Ascending aorta (tissue), 2 donors: ENCODE data around the gene THAP4. TPM values are rescaled to one million over a fixed set of nuclear protein-coding genes. Genes with fewer than 3 reads are reported as not detected.
"Not testable (repeated sequence)": the region's sequence is repeated elsewhere in the genome, so short reads cannot be mapped to it uniquely, and the experiment has no call there.

Experiments used
- DNase-seq, 2 donors: peaks; one replicate each; pipeline ENCODE4 v3.0.0-alpha.2; 2019; ENCODE audit warnings: low spot score in 2 of 2
- H3K27ac ChIP-seq, 2 donors: fragments of 200-600 bp; sonication (generic); one replicate each; pipeline ENCODE4 v1.5.1; 2016 to 2017; ENCODE audit warnings: mild to moderate bottlenecking in 1 of 2
- H3K27me3 ChIP-seq: fragments of 200-600 bp; sonication (generic); one replicate; pipeline ENCODE4 v1.5.1; 2017
- H3K36me3 ChIP-seq, 2 donors: fragments of 200-600 bp; sonication (generic); one replicate each; pipeline ENCODE4 v1.5.1; 2016
- H3K4me1 ChIP-seq, 2 donors: fragments of 200-600 bp; sonication (generic); one replicate each; pipeline ENCODE4 v1.5.1; 2016 to 2017; ENCODE audit warnings: mild to moderate bottlenecking in 1 of 2
- H3K4me3 ChIP-seq, 2 donors: fragments of 200-600 bp; sonication (generic); one replicate each; pipeline ENCODE4 v1.5.1; 2016 to 2017; ENCODE audit warnings: mild to moderate bottlenecking in 1 of 2
- H3K9me3 ChIP-seq, 2 donors: fragments of 200-600 bp; sonication (generic); one replicate each; pipeline ENCODE4 v1.5.1; 2016
- intact Hi-C: fragments of 100-400 bp; cut with DNase I; formaldehyde crosslinking; loops from one replicate; pipeline ENCODE4 v1.15.1; 2023
- total RNA-seq: library from RNA; depleted of rRNA; stranded (reverse); fragments of >200 nt; gene quantifications from one replicate; pipeline ENCODE4 v1.1.0, GENCODE V29; 2016
- TF ChIP-seq, protein P1 (sequence below), 3 experiments: fragments of 200-600 bp in 2 of 3; fragments of 450-650 bp in 1 of 3; sonication (generic) in 2 of 3; IDR thresholded peaks; one replicate each; pipeline ENCODE4 v1.5.1; 2016 to 2019; ENCODE audit warnings: antibody characterized with exemption in 3 of 3, mild to moderate bottlenecking in 1 of 3, moderate library complexity in 1 of 3

The THAP4 gene
- total RNA-seq, 1 donor from 2014 or later, result 80.8 TPM

DNA sequence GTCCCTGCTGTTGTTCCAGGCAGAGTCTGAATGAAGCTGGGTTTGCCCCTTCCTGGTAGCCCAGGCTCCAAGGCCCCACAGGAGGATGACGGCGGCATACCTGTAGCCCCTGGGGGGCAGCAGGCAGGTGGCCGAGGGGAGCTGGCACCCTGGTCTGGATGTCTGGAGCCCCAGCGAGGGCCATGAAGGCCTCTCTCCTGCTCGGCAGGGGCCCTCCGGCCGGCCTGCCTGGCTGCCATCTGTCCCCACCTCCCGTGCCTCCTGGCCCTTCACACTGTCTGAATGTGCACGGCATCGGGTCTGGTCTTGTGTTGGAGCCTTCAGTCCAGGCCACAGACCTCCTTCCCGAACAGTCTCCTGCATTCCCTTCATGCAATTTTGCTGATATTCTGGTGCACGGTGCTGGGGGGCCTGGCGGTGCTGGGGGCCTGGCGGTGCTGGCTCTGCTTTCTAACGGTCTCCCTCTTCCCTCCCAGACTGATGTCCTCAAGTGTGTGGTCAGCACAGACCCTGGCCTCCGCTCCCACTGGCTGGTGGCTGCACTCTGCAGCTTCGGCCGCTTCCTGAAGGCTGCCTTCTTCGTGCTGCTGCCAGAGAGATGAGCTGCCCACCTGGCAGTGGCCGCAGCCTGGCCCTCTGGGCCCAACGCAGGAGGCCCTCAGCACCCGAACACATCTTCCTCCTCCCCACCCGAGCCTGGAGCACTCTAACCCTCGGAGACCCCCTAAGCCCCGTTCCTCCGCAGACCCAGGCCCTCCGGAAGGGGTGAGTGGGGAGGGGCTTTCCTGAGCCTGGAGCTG lies 64.9 kb downstream of the THAP4 start:
- TF ChIP-seq, protein P1, sequence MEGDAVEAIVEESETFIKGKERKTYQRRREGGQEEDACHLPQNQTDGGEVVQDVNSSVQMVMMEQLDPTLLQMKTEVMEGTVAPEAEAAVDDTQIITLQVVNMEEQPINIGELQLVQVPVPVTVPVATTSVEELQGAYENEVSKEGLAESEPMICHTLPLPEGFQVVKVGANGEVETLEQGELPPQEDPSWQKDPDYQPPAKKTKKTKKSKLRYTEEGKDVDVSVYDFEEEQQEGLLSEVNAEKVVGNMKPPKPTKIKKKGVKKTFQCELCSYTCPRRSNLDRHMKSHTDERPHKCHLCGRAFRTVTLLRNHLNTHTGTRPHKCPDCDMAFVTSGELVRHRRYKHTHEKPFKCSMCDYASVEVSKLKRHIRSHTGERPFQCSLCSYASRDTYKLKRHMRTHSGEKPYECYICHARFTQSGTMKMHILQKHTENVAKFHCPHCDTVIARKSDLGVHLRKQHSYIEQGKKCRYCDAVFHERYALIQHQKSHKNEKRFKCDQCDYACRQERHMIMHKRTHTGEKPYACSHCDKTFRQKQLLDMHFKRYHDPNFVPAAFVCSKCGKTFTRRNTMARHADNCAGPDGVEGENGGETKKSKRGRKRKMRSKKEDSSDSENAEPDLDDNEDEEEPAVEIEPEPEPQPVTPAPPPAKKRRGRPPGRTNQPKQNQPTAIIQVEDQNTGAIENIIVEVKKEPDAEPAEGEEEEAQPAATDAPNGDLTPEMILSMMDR (IDR thresholded peaks at IDR 0.05), result no peak
- H3K4me3 ChIP-seq, result no peak overlapping the region
- no peak overlapping the region for H3K27ac ChIP-seq
- no peaks in the 10 kb centered on the region for H3K27me3 ChIP-seq
- intact Hi-C loops, result no loop called here
- peaks cover 16 to 18% of the 10 kb centered on the region in 2 donors for H3K36me3 ChIP-seq
- H3K9me3 ChIP-seq, result no peaks in the 10 kb centered on the region
- no peaks in the 10 kb centered on the region for H3K4me1 ChIP-seq
- DNase-seq, result no peak

DNA sequence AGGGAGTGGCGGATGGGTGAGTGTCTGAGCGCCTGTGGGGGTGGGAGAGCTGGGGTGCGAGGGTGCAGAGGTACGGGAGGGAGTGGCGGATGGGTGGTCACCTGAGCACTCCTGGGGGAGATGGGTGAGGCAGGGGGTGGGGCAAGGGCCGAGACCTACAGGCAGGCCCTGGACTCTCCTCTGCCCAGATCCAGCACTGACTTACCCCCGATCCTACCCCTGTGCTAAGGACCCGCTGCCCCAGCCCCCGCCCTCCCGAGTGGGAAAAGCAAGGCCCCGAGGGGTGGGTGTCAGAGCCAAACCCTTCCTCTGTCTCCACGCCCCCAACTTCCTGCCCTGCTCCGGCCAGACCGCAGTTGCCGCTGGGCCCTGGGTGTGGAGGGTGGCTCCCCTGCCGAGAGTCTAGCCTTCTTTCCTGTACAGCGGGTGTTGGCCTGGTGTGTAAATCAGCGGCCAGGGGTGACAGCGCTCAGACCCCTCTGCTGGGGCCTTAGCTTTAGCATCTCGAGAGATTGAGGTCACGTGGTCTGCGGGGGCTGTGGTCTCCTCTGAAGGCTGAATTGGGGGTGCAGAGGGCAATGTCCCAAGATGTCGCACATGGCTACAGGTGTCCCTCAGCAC lies 65.9 kb downstream of the THAP4 start:
- TF ChIP-seq, protein P1 (IDR thresholded peaks at IDR 0.05), result no peak
- intact Hi-C loops, result no loop called here
- Histone ChIP-seq H3K27me3 (no peaks in the 10 kb centered on the region), H3K4me1 (no peaks in the 10 kb centered on the region), H3K9me3 (no peaks in the 10 kb centered on the region), H3K36me3 (peaks cover 16 to 18% of the 10 kb centered on the region in 2 donors), H3K4me3 (no peak overlapping the region), H3K27ac (no peak overlapping the region)
- DNase-seq, result no peak

DNA sequence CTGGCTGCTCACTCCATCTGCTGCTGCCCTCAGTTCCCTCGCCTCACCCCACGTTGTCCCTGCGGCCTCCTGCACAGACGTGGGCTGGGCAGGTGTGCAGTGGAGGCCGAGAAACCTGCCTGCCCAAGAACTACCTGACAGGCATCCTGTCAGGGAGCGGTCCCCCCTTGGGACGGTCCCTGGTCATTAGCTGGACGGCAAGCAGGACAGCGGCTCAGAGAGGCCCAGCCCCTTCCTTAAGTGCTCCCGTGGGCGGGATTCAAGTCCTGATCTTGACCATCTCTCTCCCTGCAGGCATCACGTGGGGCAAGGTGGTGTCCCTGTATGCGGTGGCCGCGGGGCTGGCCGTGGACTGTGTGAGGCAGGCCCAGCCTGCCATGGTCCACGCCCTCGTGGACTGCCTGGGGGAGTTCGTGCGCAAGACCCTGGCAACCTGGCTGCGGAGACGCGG lies 67.1 kb downstream of the THAP4 start:
- H3K27ac ChIP-seq, result no peak overlapping the region
- no peaks in the 10 kb centered on the region for H3K4me1 ChIP-seq
- no peaks in the 10 kb centered on the region for H3K9me3 ChIP-seq
- H3K36me3 ChIP-seq, result peaks cover 16 to 18% of the 10 kb centered on the region in 2 donors
- intact Hi-C loops, result no loop called here
- TF ChIP-seq, protein P1 (IDR thresholded peaks at IDR 0.05), result no peak
- no peak for DNase-seq
- no peaks in the 10 kb centered on the region for H3K27me3 ChIP-seq
- no peak overlapping the region for H3K4me3 ChIP-seq

DNA sequence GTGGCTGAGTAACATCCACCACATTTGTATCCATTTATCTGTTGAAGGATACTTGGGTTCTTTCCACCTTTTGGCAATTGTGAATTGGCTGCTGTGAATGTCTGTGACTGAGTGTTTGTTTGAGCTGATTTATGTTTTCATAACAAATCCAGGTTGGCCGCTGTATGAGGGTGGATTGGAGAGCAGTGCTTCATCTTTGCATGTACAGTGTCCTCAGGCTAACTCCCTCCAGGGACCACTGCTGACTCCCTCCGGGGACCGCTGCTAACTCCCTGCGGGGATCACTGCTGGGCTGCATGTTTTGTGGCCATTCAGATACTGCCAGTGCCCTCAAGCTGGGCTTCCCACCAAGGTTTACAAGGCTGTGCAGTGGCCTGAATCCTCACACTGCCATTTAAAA lies 68.2 kb downstream of the THAP4 start:
- intact Hi-C loops, result no loop called here
- H3K9me3 ChIP-seq, result no peaks in the 10 kb centered on the region
- H3K36me3 ChIP-seq, result peaks cover 14% of the 10 kb centered on the region in 2 donors
- TF ChIP-seq, protein P1 (IDR thresholded peaks at IDR 0.05), result no peak
- no peaks in the 10 kb centered on the region for H3K4me1 ChIP-seq
- no peaks in the 10 kb centered on the region for H3K27me3 ChIP-seq
- no peak overlapping the region for H3K27ac ChIP-seq
- H3K4me3 ChIP-seq, result no peak overlapping the region
- DNase-seq, result no peak

DNA sequence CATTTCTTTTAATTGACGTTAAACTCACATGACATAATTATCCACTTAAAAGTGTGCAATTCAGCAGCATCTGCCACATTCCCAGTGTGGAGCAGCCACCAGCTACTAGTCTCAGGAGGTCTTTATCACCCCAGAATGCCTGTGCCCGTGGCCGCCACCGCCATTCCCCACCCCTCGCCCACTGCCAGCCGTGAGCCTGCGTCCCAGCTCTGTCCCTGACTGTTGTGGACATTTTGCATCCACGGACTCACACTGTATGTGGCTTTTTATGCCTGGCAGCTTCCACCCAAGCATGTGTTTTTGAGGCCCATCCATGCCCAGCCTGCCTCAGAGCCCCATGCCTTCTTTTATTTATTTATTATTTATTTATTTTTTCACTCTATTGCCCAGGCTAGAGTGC lies 69.2 kb downstream of the THAP4 start:
- intact Hi-C loops, result no loop called here
- Histone ChIP-seq H3K27me3 (no peaks in the 10 kb centered on the region), H3K4me1 (no peaks in the 10 kb centered on the region), H3K4me3 (no peak overlapping the region), H3K9me3 (no peaks in the 10 kb centered on the region), H3K36me3 (peaks cover 8 to 12% of the 10 kb centered on the region in 2 donors), H3K27ac (no peak overlapping the region)
- TF ChIP-seq, protein P1 (IDR thresholded peaks at IDR 0.05), result no peak
- DNase-seq, result no peak

DNA sequence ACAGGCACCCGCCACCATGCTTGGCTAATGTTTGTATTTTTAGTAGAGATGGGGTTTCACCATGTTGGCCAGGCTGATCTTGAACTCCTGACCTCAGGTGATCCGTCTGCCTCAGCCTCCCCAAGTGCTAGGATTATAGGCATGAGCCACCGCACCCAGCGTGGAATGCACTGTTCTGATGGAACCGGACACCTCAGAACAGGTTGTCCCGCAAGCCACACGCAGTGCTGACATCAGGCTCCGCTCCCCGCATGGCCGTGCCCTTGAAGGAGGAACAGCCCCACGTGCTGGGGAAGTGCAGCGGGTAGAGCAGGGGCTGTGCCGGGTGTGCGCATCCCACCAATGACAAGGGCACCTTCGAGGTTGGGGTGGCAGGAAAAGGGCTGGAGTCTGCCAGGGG lies 69.7 kb downstream of the THAP4 start:
- intact Hi-C loops, H3K4me1 ChIP-seq, H3K27ac ChIP-seq, H3K27me3 ChIP-seq, DNase-seq, H3K9me3 ChIP-seq, H3K36me3 ChIP-seq, H3K4me3 ChIP-seq: not testable (repeated sequence)
